Measurements from ENCODE around the gene GALNT2.

The GALNT2 gene

DNA sequence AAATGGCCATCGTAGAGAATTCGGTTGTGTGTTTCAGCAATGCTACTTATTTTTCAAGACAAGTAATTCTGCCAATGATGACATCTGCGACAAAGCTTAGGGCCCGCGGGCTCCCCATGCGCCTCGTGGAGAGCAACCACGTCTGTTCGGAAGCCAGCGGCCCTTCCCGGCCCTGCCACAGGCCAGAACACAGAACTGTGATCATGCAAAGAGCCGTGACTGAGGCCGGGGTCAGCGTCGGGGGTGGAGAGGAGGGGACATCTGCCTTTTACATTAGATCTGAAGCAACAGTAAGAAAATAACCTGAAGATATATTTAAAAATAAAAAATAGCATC, 255.4 kb downstream of the GALNT2 start:
- TF ChIP-seq, protein P1, sequence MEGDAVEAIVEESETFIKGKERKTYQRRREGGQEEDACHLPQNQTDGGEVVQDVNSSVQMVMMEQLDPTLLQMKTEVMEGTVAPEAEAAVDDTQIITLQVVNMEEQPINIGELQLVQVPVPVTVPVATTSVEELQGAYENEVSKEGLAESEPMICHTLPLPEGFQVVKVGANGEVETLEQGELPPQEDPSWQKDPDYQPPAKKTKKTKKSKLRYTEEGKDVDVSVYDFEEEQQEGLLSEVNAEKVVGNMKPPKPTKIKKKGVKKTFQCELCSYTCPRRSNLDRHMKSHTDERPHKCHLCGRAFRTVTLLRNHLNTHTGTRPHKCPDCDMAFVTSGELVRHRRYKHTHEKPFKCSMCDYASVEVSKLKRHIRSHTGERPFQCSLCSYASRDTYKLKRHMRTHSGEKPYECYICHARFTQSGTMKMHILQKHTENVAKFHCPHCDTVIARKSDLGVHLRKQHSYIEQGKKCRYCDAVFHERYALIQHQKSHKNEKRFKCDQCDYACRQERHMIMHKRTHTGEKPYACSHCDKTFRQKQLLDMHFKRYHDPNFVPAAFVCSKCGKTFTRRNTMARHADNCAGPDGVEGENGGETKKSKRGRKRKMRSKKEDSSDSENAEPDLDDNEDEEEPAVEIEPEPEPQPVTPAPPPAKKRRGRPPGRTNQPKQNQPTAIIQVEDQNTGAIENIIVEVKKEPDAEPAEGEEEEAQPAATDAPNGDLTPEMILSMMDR (conservative IDR thresholded peaks at IDR 0.05), result no peak
- H3K27ac ChIP-seq, result no peak overlapping the region

DNA sequence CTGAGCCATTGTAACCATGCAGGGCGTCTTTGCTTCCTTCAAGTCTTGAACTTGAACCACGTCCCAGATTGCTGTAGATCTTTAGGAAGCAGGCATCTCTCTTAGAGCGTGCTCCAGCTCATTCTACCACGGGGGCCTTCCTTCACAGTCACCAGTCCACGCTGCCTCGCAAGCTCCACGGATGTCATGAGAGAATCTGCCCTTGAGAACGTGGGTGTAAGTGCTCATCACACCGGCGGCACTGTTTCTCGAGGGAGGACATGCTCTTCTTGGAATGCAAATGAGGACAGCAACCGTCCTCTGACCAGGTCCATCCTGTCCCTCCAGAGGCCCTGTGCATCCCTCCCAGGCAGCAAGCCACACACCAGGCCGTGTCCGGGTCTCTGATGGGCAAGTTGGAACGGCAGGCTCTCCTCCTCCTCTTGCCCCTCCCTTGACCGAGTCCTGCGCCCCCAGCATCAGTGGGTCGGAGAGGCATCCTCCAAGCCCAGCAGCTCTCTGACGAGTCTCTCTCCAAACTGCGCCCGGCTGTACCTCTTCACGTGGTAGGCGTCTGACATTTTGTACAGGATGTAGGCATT, 256.0 kb downstream of the GALNT2 start:
- TF ChIP-seq, protein P1 (conservative IDR thresholded peaks at IDR 0.05), result no peak
- H3K27ac ChIP-seq, result no peak overlapping the region

DNA sequence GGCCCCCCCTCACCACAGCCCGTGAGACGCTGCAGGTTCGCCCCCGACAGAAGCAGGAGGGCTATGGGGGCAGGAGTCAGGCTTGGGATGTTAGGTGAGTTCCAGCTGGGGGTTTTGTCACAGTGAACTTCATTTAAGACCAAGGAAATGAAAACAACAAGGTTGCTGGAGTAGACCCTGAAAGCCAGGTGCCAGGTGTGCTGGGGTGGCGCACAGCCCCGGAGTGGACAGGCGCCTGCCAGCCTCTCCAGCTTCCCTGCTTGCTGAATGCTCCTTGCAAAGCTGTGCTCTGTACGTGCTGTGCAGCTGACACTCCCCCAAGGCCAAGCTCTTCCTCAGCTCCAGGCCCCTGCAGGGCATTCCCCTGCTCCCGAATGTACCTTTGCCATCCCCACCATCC, 256.6 kb downstream of the GALNT2 start:
- H3K27ac ChIP-seq, result no peak overlapping the region
- TF ChIP-seq, protein P1 (conservative IDR thresholded peaks at IDR 0.05), result no peak

DNA sequence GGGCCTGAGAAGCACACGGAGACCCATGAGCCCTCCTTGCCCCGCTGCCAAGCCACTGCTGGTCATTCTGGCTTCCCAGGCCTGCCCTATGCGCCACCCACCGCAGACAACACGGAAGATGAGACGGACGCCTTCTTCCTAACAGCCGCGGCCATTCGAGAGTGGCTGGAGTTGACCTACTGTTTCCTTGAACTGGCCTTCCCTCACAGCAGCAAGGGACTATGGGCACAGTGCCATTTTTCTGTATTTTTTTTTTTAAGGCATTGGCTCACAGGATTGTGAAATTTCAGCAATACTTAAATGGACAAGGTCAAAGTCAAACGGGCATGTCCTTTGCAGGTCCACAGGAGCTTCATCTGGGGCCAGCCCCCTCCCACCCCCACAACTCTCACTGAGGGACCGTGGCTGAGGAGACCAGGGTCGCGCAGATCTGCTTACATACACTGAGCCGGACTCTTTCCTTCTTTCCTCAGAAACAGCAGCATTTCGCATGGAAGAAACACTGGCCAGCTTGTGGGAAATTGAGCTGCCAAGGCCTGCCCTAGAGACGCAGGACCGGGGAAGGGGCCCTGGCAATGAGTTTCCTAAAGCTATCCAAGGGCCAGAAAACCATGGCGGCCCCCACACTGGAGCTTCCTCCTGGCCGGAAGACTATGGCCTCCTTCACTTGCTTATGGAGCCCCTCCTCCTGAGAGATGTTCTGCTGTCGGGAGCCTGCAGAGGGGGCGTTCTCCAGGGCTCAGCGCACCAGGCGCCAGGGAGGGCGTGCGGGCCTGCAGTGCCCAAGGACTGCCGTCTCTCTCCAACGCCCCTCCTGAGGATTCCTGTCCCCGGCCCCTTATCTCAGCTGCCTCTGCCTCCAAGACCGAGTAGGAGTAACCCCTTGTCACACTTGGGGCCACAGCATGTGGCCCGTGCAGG, 260.2 kb downstream of the GALNT2 start:
- TF ChIP-seq, protein P1 (conservative IDR thresholded peaks at IDR 0.05), result no peak
- H3K27ac ChIP-seq, result no peak overlapping the region

DNA sequence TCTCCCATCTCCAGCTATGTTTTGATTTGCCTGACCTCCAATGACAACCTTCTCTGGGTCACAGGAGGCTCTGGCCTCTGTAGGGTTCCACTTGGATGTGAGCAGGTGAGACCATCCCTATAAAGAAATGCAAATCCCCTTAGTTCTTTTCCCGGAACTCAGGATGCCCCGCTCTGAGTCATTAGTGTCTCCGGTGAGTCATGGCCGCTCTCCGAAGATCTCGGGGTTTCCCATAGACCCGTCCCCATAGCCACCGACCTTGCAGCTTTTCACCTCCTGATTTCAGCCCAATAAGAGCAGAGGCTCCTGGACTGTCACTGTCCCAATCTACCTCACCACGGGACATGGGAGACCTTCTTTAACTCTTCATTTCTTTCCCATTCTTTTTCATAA, 260.9 kb downstream of the GALNT2 start:
- TF ChIP-seq, protein P1 (conservative IDR thresholded peaks at IDR 0.05), result no peak
- H3K27ac ChIP-seq, result no peak overlapping the region

DNA sequence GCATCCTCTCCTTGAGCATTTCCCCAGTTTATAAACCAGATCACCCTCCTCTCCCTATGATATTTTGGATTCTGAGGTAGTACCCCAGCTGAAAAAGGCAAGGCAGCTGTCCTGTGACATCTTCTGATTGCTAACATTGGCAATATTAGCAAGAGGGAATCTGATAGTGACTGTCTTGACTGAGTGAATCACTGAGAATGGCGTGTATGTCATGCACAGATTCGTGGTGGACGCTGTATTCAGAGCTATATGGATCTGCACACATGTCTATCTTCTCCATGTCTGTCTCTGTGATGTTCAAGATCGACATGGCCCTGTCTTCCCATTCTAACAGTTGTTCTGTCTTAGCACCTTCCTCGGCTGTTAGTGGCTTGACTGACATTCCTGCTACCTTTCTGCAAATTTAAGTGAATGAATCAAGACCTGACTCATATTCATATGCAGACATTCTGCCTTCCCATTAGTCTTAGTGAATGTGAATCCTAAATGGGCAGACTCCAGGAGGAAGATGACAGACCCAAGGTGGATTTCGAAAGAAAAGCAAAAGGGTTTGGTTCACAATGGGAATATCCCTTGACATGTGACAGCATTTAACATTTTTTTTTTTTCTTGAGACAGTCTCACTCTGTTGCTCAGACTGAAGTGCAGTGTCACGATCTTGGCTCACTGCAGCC, 261.4 kb downstream of the GALNT2 start:
- TF ChIP-seq, protein P1 (conservative IDR thresholded peaks at IDR 0.05), result no peak
- no peak overlapping the region for H3K27ac ChIP-seq

DNA sequence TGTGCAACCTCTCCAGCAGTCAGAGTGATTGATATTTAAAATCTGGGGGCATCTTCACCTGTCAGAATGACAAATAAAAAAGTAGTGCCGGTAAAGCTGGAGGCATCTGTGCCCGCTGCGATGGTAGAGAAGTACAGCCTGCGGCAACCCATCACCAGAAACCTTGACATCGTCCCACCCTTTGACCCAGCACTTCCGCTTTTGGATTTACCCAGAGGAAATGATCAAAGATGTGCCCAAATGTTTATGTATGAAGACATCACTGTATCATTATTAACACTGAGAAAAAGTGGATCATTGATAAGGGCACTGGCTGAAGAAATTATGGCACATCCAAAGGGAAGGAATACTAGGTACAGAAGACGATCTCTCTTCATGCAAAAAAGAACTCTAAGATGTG, 263.1 kb downstream of the GALNT2 start:
- TF ChIP-seq, protein P1 (conservative IDR thresholded peaks at IDR 0.05), result no peak

More for the DNA sequence above, 263.1 kb downstream of the GALNT2 start:
- H3K27ac ChIP-seq, result no peak overlapping the region
